Esophagus (tissue), 2 donors: ENCODE measurements around the gene DCDC2. TPM values are rescaled to one million over a fixed set of nuclear protein-coding genes. Genes with fewer than 3 reads are reported as not detected.
"Not testable (repeated sequence)": the region's sequence is repeated elsewhere in the genome, so short reads cannot be mapped to it uniquely, and the experiment has no call there.

ENCODE experiments used
- H3K27ac ChIP-seq, 2 donors: one replicate each; pipeline ENCODE4 v1.5.1; 2013; ENCODE audit warnings: low read depth in 2 of 2, mild to moderate bottlenecking in 2 of 2, inconsistent platforms in 1 of 2, low read length in 1 of 2, moderate library complexity in 1 of 2
- H3K27me3 ChIP-seq, 2 donors: one replicate each; pipeline ENCODE4 v1.6.1; 2013; ENCODE audit warnings: low read length in 2 of 2, control low read depth in 1 of 2, mild to moderate bottlenecking in 1 of 2; ENCODE audit not compliant: insufficient read depth in 2 of 2, control insufficient read depth in 1 of 2
- H3K36me3 ChIP-seq, 2 donors: one replicate each; pipeline ENCODE4 v1.6.1; 2013; ENCODE audit warnings: low read length in 1 of 2; ENCODE audit not compliant: control insufficient read depth in 2 of 2, insufficient read depth in 2 of 2
- H3K4me1 ChIP-seq, 2 donors: one replicate each; pipeline ENCODE4 v1.6.1; 2013; ENCODE audit warnings: low read length in 1 of 2; ENCODE audit not compliant: control insufficient read depth in 2 of 2, insufficient read depth in 2 of 2
- H3K4me3 ChIP-seq, 2 donors: one replicate each; pipeline ENCODE4 v1.5.1; 2013; ENCODE audit warnings: low read length in 2 of 2, mild to moderate bottlenecking in 2 of 2, low read depth in 1 of 2, moderate library complexity in 1 of 2
- H3K9me3 ChIP-seq, 2 donors: one replicate each; pipeline ENCODE4 v1.6.1; 2013; ENCODE audit warnings: mild to moderate bottlenecking in 2 of 2, low read depth in 1 of 2, low read length in 1 of 2, moderate library complexity in 1 of 2; ENCODE audit not compliant: control insufficient read depth in 2 of 2, insufficient read depth in 1 of 2
- WGBS, 2 donors: extraction: QIAGEN DNeasy Blood & Tissue Kit; methylation state at CpG; one replicate each; pipeline ENCODE4 v1.1.7; 2013; 5-methylcytosine and 5-hydroxymethylcytosine counted together
- polyA plus RNA-seq, 2 donors: library from polyadenylated mRNA; stranded (reverse); fragments of 200-250 nt; gene quantifications; one replicate each; pipeline ENCODE4 v1.2.3, GENCODE V29; 2013
- donor health status: healthy with polysubstance abuse.
- donor health status: Bipolar disorder and iron deficiency.

DCDC2 gene
- polyA plus RNA-seq, 2 donors, result under 0.01 to 0.02 TPM

DNA sequence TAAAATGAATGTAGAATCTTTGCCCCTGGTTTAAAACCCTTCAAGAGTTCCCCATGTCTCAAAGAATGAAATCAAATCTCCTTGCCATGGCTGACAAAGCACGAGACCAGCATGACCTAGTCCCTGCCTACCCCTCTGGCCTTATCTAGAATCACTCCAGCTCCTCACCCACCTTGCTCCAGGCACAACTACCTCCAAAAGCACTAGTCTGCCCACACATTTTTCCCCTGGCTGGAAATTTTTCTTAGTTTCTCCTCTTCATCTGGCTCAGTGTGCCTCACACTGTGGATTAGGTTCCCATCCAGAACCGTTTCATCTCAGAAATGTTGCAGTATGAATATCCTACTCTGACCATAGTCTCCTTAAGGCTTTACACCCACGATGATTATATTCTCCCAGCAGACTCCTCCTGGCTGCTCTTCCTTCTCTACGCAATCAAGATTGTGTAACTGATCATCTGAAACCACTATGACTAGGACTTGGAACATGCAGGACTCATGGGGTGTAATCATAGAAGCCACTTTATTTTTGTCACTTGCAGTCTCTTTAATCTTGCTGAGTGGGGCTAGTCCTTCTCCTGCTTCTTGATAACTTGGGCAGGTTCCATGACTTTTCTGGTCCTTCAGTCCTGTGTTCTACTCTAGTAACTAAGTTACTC lies 37.0 kb upstream of the DCDC2 start:
- WGBS, 2 donors, result 83% methylated on average over 4 of the region's 4 CpGs
- Histone ChIP-seq H3K27me3 (no peaks in the 10 kb centered on the region), H3K9me3 (no peaks in the 10 kb centered on the region), H3K36me3 (no peaks in the 10 kb centered on the region), H3K4me1 (no peaks in the 10 kb centered on the region), H3K4me3 (no peak overlapping the region), H3K27ac (no peak overlapping the region)

DNA sequence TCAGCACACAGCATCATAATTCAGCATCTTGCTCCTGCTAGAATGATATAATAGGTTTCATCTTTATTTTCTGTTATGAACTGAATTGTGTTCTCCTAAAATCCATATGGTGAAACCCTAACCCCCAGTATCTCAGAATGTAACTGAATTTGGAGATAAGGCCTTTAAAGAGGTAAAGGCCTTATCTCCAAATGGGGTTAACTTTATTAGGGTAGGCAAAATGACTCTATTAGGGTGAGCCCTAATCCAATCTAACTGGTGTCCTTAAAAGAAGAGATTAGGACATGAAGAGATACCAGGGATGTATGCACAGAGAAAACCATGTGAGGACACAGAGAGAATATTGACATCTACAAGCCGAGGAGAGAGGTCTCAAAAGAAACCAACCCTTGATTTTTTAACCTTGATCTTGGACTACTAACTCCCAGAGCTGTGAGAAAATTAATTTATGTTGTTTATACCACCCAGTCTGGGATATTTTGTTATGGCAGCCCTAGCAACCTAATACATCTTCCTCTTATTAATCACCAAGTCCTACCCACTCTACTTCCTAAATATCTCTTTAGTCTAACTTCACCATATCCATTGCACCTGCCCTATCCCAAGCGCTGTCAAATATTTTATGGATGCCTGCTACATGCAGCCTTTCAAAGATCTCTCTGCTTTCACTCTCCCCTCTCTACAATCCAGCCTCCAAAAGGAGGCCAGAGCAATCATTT lies 36.4 kb upstream of the DCDC2 start:
- Histone ChIP-seq H3K27ac (no peak overlapping the region), H3K36me3 (no peaks in the 10 kb centered on the region), H3K4me3 (no peak overlapping the region), H3K4me1 (no peaks in the 10 kb centered on the region), H3K9me3 (no peaks in the 10 kb centered on the region), H3K27me3 (no peaks in the 10 kb centered on the region)
- 87 to 90% methylated on average over 2 of the region's 2 CpGs for WGBS, 2 donors

DNA sequence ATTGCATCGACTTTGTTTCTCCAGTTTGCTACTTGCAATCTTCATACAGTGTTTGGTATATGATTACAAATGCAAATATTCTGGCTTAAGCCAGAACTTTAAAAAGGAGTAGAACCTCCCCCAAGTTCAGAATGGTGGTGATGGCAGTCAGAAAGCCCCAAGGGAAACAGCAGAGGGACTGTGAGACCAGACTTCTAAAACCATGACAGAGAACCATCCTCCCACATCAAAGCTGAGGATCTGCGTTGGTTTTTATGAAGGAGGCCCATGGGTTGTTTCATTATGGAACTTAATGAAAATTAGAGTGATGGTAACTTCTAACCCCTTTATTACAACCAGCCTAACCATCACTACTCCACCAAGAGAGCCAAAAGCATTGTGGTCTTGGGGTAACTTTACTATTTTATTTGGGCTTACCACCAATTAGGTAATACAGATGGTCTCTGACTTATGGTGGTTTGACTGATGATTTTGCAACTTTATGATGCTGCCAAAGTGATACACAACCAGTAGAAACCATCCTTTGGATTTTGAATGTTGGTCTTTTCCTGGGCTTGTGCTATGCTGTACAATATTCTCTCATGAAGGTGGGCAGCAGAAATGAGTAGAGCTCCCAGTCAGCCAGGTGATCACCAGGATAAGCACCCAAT lies 34.0 kb upstream of the DCDC2 start:
- 79 to 84% methylated on average over 2 of the region's 2 CpGs for WGBS, 2 donors
- H3K27me3 ChIP-seq, result no peaks in the 10 kb centered on the region
- no peaks in the 10 kb centered on the region for H3K36me3 ChIP-seq
- H3K27ac ChIP-seq, result no peak overlapping the region
- H3K4me3 ChIP-seq, result no peak overlapping the region
- H3K9me3 ChIP-seq, result no peaks in the 10 kb centered on the region
- no peaks in the 10 kb centered on the region for H3K4me1 ChIP-seq

DNA sequence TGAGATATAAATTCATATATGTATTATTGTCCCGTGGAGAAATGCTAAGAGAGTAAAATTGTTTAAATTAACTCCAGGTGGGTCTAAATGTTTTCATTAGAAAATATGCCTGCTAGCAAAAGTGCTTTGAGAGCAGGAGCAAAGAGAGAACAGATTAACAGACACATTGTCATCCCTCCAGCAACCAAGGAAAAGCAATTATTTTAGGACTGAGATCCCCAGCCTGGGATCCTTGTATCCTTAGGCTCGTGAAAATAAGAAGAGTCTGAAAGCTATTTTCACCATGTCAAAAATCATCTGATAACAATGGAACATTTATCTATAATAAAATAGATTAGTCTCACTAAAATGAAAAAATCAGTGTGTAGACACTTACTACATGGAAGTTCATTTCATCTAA lies 33.3 kb upstream of the DCDC2 start:
- WGBS, 2 donors, result 63 to 66% methylated on average over 2 of the region's 2 CpGs
- Histone ChIP-seq H3K9me3 (no peaks in the 10 kb centered on the region), H3K27ac (no peak overlapping the region), H3K27me3 (no peaks in the 10 kb centered on the region), H3K4me3 (no peak overlapping the region), H3K4me1 (no peaks in the 10 kb centered on the region), H3K36me3 (no peaks in the 10 kb centered on the region)

DNA sequence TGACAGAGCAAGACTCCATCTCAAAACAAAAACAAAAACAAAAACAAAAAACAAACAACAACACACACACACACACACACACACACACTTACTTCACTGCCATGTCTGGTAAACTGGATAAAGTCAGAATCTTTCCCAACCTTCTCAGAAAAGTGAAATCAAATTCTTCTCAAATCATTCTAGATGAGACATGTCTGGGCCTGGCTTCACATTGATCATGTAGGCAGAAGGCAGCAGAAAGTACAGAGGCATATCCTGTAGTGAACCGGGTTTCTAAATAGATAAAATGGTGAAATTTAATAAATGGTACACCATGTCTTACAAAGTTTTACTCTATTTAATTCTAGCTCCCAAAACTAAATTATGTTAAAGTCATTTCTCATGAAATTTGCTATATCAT lies 30.0 kb upstream of the DCDC2 start:
- Histone ChIP-seq H3K4me1 (no peaks in the 10 kb centered on the region), H3K27ac (no peak overlapping the region), H3K4me3 (no peak overlapping the region), H3K9me3 (no peaks in the 10 kb centered on the region), H3K27me3 (no peaks in the 10 kb centered on the region), H3K36me3 (no peaks in the 10 kb centered on the region)
- 58 to 65% methylated on average over 1 of the region's 1 CpG for WGBS, 2 donors

DNA sequence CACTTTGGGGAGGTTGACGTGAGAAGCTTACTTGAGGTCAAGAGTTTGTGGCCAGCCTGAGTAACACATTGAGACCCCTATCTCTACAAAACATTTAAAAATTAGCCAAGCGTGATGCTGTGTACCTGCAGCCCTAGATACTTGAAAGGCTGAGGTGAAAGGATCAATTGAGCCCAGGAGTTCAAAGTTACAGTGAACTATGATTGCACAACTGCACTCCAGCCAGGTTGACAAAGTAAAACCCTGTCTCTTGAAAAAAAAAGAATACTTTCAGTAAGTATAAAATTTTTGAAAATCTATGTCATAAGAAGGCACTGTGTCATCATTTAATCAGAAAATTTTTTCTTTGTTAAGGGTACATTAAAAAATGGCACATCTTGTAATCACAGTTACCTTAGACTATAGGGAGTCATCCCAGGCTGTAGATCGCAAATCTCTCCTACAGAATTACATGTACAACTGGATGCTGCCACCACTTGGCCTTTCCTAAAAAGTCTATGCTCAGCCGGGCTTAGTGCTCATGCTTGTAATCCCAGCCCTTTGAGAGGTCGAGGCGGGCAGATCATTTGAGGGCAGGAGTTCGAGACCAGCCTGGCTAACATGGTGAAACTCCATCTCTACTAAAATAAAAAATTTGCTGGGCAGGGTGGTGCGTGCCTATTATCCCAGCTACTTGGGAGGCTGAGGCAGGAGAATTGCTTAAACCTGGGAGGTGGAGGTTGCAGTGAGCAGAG lies 27.8 kb upstream of the DCDC2 start:
- H3K36me3 ChIP-seq, result no peaks in the 10 kb centered on the region
- no peaks in the 10 kb centered on the region for H3K27me3 ChIP-seq
- no peaks in the 10 kb centered on the region for H3K9me3 ChIP-seq
- H3K27ac ChIP-seq, result no peak overlapping the region
- no peaks in the 10 kb centered on the region for H3K4me1 ChIP-seq
- H3K4me3 ChIP-seq, result no peak overlapping the region
- 69 to 75% methylated on average over 8 of the region's 8 CpGs for WGBS, 2 donors

DNA sequence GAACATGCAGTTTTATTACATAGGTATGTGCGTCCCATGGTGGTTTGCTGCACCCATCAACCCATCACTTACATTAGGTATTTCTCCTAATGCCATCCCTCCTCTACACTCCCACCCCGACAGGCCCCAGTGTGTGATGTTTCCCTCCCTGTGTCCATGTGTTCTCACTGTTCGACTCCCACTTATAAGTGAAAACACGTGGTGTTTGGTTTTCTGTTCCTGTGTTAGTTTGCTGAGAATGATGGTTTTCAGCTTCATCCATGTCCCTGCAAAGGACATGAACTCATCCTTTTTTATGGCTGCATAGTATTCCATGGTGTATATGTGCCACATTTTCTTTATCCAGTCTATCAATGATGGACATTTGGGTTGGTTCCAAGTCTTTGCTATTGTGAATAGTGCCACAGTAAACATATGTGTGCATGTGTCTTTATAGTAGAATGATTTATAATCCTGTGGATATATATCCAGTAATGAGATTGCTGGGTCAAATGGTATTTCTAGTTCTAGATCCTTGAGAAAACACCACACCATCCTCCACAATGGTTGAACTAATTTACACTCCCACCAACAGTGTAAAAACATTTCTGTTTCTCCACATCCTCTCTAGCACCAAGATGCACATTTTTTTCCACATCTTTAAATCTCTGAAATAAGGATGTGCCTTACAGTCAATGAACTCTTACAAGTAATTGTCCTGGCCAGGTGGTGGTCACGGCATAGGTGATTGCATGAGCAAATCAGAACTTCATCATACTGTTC lies 26.7 kb upstream of the DCDC2 start:
- WGBS, 2 donors, result 90 to 93% methylated on average over 5 of the region's 5 CpGs
- not testable (repeated sequence) for H3K4me3 ChIP-seq, H3K27me3 ChIP-seq, H3K4me1 ChIP-seq, H3K27ac ChIP-seq, H3K9me3 ChIP-seq, H3K36me3 ChIP-seq

DNA sequence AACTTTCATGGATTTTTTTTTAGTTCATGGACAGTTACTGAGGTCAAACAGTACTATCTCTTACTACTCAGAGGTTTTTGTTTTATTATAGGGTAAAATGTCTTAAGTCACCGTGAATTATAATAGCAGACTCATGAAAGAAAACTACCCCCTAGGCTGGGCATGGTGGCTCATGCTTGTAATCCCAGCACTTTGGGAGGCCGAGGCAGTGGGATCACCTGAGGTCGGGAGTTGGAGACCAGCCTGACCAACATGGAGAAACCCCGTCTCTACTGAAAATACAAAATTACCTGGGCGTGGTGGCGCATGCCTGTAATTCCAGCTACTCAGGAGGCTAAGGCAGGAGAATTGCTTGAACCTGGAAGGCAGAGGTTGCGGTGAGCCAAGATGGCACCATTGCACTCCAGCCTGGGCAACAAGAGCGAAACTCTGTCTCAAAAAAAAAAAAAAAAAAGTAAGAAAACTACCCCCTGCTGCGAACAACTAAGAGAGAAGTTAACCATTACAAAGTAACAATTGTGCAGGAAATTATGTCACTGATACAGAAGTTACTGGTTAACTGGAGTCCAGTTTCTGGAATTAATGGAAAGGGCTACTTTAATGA lies 25.1 kb upstream of the DCDC2 start:
- whole genome bisulfite sequencing, 2 donors, result 90 to 92% methylated on average over 9 of the region's 9 CpGs
- not testable (repeated sequence) for H3K27ac ChIP-seq, H3K4me3 ChIP-seq, H3K36me3 ChIP-seq, H3K9me3 ChIP-seq, H3K4me1 ChIP-seq, H3K27me3 ChIP-seq

DNA sequence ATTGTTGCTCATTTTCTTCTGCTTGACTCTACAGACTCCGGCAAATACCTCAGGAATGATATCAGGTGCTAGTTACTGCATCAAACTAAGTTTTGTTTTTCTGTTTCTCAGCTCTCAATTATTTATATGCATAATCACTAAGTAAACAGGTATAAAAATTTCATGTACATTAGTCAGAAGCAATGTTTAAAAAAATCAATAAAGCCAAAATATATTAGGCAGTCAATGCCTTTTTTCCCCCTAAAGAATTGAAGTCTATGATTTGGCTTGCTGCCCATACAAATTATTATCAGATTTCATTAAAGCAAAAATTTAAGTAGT lies 24.3 kb upstream of the DCDC2 start:
- H3K27me3 ChIP-seq, result no peaks in the 10 kb centered on the region
- no peaks in the 10 kb centered on the region for H3K36me3 ChIP-seq
- no peak overlapping the region for H3K27ac ChIP-seq
- no peaks in the 10 kb centered on the region for H3K4me1 ChIP-seq
- H3K9me3 ChIP-seq, result no peaks in the 10 kb centered on the region
- H3K4me3 ChIP-seq, result no peak overlapping the region
- WGBS, 2 donors, result 91% methylated on average over 1 of the region's 1 CpG
